GM18870 (cell line): ENCODE data around the gene PAM16.

Source experiments
- ATAC-seq: cut with Tn5 transposase; IDR thresholded peaks from one replicate; pipeline ENCODE4 v1.9.1; 2021; ENCODE audit warnings: moderate library complexity; ENCODE audit not compliant: unreplicated experiment

PAM16 gene

DNA sequence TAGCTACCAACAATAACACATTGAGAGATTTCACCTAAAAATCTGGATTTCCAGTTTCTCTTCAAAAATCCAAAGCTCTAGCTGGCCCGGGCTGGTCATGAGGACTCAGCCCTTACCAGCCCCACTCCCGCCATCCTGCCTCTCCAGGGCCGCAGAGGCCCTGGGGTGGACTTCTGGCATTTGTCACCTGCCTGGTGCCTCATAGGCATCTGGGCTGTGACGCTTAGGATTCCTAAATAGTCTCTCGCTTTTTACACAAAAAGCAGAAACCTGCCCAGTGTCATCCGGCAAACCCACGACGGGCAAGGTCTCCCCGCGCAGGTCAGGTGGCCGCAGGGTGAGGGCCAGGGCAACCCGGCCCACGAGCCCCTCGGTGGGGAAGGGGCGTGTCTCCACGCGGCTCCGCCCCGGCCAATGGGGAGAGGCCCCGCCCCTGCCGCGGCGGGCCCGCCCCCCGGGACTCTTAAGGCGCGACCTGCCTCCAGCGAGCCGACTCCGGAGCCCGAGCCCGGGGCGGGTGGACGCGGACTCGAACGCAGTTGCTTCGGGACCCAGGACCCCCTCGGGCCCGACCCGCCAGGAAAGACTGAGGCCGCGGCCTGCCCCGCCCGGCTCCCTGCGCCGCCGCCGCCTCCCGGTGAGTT, 20.4 kb upstream of the PAM16 start, which contains the start of gene VASN:
Gene VASN, plus strand, starts transcription at position 492 of the 644 bp plus-strand sequence. CDS start 9,030 bp downstream, outside the sequence.
- ATAC-seq, result no peak

DNA sequence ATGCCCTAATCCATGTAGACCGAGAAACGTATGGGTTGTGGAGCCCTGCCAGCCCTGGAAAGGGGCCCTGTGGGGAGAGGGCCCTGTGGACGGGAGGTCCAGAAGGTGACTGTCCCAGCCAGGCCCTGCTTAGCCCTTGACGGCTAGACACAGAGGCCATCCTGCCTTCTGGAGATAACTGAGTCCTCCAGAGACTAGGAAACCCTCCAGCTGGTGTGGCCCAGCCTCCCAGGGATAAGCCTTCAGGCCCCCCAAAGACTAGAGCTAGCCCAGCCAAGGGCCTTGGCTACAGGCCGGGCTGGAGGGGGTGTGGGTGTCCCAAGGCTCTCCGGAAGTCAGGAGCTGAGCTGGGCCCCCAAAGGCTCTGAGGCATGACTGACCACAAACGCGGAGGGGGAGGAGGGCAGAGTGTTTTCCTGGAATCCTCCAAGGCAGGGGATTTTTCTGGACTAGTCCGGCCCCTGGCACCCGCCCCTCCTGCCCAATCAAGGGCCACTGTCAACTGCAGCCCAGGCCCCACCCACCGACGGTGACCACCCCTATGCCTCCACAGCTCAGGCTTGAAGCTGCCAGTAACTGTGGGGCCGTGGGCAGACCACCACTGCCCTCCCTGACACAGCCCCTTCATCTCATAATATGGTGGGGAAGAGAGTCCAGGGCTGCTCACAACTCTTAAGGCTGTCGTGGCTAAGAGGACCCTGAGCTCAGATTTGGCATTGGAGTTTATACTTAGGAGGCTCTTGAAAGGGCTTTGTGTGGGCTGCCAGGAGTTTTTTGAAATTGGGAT, 19.6 kb upstream of the PAM16 start:
- ATAC-seq, result no peak

DNA sequence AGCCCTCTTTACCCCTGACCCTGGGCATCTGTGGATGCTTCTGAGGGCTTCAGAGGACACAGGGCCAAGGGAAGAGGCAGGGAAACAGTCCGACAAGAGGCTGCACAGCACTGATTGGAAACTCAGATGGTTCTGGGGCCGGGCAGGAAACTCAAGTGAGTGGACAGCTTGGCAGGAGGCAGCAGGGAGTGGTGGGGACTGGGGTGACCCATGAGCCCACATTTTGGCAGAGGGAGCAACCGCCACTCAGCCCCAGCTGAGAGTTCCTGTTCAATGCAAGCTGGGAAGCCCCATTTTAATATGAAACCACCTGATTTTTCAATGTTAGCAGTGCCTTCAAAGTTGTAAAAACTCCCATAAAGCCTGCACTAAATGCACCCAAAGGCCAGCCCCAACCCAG, 19.0 kb upstream of the PAM16 start:
- ATAC-seq, result no peak

DNA sequence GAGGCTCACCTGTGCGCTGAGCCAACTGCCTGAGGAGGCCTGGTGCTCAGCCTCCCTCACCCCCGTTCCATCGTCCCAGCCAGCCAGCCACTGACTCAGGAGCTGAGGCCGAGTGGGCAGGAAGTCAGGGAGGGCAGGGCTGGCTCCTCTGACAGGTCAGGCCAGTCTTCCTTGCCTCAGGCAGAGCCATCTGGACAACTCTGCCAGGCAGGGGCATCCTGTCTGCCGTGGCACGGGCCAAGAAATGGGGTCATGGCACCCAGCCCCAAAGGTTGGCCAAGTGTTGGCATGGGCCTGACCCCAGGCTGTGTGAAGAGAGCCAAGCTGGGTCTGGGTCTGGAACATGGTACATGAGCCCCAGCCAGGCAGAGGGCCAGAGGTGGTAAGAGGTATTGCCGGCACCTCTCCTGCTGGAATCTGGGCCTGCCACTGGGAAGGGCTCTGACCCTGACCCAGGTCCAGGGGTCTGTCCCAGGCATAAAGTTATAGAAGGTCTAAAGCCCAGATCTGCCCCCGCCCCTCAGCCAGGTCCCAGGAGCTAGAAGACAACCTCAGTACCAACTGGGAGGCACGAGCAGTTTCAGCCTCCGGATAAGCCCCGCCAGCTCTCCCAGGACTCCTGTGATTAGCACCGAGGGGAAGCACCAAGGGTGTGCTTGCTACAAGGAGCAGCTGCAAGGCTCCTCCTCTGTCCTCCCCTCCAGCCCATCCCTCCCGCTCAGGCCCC, 18.0 kb upstream of the PAM16 start:
- no peak for ATAC-seq

DNA sequence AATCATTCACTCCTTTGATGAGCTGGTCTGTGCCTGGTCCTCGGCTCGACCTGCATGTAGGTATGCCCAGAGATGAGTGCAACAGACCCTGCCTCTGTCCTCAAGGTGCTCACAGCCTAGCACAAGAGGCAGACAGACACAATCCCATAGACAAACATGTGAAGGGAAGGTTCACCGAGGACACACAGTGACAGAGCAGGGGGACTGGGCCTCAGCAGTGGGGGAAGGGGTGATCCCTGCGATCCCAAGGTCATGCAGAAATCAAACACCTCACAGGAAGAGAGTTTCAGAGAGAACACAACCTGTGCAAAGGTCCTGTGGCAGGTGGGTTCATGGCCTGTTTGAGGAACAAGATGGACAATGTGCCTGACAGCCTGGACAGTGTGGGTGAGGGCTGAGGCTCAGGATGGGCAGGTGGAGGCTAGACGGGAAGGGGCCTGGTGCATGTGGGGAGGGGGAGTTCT, 16.3 kb upstream of the PAM16 start:
- no peak for ATAC-seq

DNA sequence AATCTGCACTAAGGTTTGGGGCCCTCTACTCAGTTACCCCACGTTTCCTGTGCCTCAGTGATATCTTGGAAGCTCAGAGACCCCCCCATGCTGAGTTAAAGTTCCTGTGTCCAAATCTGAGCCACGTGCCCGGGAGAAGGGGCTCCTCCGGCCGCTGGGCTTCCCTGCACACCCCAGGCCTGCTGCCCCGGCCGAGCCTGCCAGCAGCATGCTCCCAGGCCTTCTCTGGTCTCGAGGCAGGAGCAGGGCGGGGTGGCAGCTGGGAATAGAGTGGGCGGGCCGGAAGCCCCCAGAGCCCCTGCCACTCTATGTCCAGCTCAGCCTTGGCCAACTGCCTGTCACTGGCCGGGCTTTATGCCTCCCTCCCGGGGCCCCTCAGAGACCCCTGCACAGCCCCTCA, 14.9 kb upstream of the PAM16 start:
- no peak for ATAC-seq

DNA sequence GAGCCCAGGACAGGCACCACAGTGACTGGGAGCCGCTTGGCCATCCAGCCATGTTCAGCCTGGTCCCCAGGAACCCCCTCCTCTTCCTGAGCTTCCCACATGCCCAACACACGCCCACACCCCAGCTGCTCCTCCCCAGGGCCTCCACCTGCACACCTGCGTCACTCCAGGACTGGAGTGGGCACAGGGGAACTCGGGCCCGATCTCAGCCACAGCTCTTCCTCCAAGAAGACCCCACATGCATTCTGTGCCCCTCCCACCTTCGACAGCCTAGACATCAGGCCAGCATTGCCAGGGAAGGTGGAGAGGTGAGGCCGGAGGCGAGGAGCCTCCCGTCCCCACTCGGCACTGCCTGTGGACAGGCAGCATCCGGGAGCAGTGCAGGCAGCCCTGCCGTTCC, 14.5 kb upstream of the PAM16 start:
- ATAC-seq, result no peak

DNA sequence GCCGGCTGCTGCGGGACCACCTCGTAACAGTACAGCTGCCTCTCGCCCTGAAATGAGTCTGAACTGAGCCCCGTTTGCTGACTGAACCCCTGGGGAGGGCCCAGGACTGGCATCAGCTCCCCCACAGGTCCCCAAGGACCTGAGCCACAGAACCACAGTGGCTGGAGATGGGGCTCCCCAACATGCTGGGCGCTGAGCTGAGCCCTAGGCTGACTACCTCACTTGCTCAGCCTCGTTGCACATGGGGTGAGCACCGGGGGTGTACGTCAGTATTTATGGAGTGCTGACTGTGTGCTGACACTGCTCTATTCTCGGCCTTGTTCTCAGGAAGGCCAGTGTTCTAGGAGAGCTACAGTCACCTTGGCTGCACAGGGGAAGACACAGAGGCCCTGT, 13.9 kb upstream of the PAM16 start:
- no peak for ATAC-seq

DNA sequence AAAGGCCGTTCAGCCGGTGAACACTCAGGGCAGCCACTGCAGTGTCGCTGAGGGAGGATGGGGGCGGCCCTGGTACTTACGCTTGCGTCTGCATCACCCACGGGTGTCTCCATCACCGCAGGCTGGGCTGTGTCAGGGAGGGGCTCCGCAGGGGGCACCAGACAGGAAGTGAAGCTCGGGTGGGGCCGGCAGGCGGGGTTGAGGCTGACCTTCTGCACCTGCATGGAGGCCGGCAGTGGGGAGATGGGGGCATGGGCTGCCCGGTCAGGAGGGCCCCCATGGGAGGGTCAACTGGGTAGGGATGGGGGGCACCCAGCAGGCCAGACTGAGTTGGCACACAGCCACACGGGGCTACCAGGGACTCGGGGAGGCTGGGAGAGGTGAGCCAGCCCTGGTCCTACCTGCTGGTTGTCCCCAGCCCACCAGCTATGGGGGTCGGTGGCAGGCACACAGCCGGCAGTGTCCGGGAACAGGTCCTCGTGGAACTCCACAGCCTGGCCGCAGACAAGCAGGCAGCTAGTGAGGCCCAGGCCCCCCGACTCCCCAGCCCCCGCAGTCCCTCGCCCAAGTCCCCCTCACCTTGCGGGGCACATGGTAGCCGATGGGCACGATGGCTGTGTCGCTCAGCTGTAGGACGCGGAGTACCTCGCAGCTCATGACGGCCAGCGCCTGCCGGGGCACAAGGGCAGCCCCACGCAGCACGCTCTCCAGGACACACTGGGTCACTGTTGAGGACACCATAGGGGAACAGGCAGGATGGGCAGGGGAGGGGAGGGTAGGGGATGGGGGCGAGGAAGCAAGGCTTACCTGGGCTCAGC, 13.3 kb upstream of the PAM16 start:
- ATAC-seq, result no peak

DNA sequence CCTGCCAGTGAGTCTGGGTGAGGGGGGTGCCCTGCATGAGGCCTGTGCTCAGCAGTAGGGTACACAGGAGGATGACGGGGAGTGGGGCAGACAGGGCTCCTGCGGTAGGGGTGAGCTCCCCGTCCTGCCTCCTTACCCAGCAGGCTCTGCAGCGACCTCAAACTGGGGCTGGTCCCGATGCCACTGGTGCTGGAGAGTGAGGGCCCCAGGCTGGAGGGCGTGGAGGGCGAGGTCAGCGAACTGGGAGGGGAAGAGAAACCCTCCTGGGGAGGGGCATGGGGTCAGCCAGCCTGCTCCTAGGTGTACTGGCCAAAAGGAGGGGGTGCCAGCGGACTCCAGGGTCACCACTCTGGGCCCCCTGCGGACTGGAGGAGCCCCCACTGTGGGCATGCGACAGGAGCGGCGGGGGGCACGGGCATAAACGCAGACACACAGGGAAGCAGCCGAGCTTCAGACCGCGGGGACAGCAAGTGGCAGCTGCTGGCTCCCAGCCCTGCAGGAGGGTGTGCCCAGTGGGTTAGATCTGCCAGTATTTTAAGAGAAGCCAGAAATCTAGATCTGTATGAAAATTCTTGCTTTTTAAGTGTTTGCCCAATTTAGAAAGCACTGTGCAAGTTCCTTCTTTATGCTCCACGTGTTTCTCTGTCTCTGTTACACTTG, 11.5 kb upstream of the PAM16 start:
- ATAC-seq, result no peak

DNA sequence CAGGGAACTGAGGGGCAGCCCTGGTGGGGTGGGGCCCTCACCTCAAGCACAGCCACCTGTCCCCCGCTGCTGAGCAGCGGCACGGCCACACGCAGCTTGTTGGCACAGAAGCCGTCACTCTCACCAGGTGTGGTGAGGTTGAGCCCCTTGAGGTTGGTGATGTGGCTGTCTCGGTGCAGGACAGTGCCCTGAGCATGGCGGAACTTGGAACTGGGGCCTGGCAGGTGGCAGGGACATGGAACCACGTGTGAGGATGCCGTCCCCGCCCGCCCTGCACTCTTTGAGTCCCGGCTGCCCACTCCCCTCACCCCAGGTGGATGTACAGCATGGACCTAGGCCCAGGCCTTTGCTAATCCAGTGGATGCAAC, 10.8 kb upstream of the PAM16 start:
- no peak for ATAC-seq

DNA sequence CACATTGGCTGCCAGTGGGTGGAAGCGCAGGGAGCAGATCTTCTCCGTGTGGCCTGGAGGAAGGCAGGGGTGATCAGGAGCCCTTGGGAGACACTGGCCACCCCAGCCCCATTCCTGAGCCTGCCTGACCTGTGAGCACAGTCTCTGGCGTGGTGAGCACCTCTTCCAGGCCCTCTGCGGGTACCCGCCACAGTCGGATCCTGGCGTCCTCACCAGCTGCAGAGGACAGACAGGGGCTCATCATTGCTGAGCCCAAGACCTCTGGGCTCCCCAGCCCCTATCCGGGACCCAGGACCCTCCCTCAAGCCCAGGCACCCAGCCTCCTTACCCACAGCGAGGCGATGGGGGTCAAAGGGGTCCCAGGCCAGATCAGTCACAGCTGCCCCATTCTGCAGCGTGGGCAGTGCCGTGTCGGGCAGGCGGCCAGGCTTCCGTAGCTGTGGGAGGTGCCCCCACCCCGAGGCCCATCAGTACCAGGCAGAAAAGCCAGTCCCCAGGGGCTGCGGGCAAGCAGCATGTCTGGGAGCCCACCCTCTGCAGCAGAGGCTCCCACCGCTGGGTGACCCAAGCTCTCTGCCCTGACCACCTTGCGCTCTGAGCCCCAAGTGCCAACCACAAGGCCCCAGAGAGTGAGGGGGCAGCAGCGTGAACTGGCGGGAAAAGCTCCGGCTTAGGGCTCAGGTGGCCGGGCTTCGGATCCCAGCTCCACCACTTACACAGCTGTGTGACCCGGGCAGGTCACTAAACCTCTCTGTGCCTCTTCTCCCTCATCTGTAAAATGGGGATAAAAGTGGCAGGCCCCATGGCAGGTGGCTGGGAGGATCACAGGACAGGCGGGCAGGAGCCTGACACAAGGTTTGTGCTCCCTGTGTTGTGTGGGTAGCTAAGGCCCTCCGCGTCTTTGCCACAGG, 10.2 kb upstream of the PAM16 start:
- no peak for ATAC-seq

DNA sequence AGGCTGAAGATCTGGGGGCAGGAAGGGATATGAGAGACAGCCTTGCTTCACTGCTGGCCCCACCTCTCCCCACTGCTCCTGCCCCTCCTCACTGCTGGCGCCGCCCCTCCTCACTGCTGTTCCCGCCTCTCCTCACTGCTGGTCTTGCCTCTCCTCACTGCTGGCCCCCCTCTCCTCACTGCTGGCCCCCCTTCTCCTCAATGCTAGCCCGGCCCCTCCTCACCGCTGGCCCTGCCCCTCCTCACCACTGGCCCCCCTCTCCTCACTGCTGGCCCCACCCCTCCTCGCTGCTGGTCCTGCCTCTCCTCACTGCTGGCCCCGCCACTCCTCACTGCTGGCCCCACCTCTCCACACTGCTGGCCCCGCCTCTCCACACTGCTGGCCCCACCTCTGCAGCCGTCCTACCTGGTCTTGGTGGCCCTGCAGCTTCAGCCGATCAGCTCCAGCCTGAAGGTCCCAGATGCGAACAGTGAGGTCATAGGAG, 9.5 kb upstream of the PAM16 start:
- no peak for ATAC-seq

DNA sequence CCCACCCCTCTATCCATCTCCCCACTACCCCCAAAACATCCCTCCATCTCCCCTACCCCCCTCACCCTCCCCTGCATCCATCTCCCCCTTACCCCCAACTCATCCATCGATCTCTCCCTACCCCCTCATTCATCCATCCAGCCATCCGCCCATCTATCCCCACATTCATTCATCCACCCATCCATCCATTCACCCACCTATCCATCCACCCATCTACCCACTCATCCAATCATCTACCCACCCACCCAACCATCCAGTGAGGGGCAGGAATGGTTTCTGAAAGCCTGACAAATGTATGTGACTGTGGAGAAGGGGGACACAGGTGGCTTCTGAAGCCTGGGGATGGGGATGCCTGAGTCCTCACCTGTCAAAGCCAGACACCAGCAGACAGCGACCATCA, 8.8 kb upstream of the PAM16 start:
- no peak for ATAC-seq

DNA sequence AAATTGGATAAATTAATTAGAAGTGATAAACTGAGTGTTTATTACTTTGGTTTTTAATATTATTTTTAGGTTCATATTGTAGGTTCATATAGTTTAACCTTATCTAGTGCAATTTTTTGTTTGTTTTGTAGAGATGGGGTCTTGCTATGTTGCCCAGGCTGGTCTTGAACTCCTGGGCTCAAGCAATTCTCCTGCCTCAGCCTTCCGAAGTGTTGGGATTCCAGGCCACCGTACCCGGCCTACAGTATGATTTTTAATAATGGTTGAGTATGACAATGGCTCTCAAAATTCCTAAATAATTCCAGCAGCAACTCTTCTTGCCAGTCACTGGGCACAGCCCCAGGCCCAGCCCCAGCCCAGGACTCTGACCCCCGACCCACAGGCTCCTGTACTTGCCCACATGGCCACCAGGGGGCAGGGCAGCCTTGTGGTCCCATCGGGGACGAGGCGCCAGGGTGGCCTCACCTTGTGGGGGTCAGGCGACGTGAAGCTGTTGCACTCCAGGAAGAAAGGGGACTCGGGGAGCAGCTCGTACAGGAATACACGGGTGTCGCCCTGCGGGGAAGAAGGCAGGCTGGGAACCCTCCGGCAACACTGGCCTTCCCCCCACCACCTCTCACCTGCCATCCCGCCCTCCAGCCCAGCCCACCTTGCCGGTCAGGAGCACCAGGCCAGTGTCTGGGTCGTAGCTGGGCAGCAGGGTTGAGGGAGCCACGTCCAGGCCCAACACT, 7.9 kb upstream of the PAM16 start:
- ATAC-seq, result no peak

DNA sequence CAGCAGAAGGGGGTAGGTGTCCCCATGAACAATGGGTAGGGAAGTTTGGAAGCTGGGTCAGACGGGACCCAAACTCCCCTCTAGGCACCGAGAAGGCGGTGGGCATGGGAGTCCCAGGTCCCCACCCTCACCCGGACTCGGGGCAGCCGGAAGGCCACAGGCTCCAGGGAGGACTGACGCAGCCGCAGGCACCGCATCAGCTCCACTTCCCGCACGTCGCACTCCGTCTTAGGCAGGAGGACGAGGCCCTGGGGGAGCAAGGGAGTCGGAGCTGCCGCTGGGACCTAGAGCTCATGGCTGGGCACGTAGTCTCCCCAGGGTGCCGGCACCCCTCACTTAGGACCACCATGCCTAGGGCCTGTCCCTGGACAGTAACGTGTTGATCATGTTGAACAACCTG, 7.1 kb upstream of the PAM16 start:
- ATAC-seq, result no peak

DNA sequence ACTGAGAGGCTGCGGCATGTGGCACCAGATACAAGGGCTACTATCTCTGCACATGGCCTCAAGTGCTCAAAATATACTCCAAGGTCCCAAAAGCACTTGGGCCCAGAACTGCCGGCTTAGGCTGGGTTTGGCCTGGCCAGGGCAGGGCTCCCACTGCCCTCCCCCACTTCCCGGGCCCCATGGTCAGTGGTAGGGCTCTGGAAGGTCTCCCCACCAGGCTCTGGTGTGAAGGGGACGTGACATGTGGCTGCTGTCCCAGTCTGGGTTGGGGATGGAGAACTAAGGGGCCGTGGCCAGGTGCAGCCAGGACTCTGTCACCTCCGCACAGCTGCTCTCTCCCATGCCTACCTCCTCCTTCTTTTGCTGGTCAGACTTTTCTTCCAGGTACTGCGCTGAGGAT, 5.7 kb upstream of the PAM16 start:
- ATAC-seq, result no peak

DNA sequence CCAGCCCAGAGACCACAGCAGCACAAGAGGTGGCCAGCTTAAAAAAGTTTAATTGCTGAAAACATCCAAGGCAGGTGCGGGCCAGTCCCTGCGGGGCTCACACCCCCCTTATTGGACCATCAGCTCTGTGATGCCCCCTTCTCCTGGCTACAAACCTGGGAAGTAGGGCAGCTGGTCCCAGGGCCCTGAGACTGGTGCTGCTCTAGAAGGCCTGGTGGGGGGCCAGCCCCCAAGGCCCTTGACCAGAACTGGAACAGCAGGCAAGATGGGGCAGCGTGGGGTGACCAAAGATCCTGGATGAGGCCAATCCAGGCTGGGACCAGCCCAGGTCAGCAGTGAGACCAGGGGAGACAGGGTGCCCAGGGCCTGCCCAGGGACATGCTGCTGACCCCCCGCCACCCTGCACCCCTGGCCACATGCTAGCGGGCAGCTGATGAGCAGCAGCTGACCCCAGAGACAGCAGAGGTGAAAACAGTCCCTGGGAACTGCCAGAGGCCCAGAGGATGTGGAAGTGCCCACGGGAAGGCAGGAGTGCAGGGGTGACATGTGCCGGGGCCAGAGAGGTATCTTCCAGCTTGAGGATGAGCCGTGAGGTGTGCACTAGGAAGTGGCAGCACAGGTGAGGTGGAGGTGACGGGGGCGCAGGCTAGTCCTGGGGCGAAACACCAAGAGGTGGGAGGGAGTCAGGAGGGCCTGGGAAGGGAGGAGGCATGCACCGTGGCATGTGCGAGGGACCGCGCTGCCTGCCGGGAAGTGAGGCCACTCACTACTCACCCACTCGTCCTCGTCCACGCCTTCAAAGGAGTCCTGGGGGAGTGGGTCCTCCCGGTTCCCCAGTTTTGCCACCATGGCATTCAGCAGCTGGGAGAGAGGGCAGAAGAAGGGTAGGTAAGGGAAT, 3.6 kb upstream of the PAM16 start:
- no peak for ATAC-seq
